Neural cell (in vitro differentiated cells): ENCODE measurements around the gene UGP2. TPM values are rescaled to one million over a fixed set of nuclear protein-coding genes. Genes with fewer than 3 reads are reported as not detected.

Source experiments
- H2AFZ ChIP-seq: fragments of 200-600, 300-800 bp; sonication (generic), shearing (Covaris generic); 2 replicates; pipeline ENCODE4 v1.6.0; 2014; ENCODE audit warnings: low read depth, mild to moderate bottlenecking, antibody characterized with exemption, low read length, moderate library complexity
- H3F3A ChIP-seq: fragments of 200-600 bp; shearing (Covaris generic); 2 replicates; pipeline ENCODE4 v1.6.1; 2016; ENCODE audit warnings: mild to moderate bottlenecking, moderate library complexity, mixed read lengths, antibody characterized with exemption, low read length; ENCODE audit not compliant: insufficient read depth, poor library complexity, severe bottlenecking
- H3K27ac ChIP-seq: fragments of 200-600, 300-800 bp; sonication (generic), shearing (Covaris generic); 2 replicates; pipeline ENCODE4 v1.5.1; 2014; ENCODE audit warnings: mild to moderate bottlenecking, low read length, moderate library complexity
- H3K27me3 ChIP-seq: fragments of 300-800, 200-600 bp; sonication (generic), shearing (Covaris generic); 2 replicates; pipeline ENCODE4 v1.6.0; 2014; ENCODE audit warnings: mild to moderate bottlenecking, low read depth, low read length, moderate library complexity; ENCODE audit not compliant: insufficient read depth
- H3K36me3 ChIP-seq: fragments of 300-800, 200-600 bp; sonication (generic), shearing (Covaris generic); 2 replicates; pipeline ENCODE4 v1.5.1; 2014; ENCODE audit warnings: mild to moderate bottlenecking, antibody characterized with exemption, low read length, moderate library complexity; ENCODE audit not compliant: insufficient read depth
- H3K4me2 ChIP-seq: fragments of 300-800, 200-600 bp; sonication (generic), shearing (Covaris generic); 2 replicates; pipeline ENCODE4 v1.6.0; 2014; ENCODE audit warnings: mild to moderate bottlenecking, low read length
- H3K4me3 ChIP-seq: fragments of 300-800, 200-600 bp; sonication (generic), shearing (Covaris generic); 2 replicates; pipeline ENCODE4 v1.5.1; 2014; ENCODE audit warnings: mild to moderate bottlenecking, low read length, moderate library complexity
- H3K79me2 ChIP-seq: fragments of 200-600 bp; shearing (Covaris generic); replicated peaks from 2 replicates; pipeline ENCODE4 v1.6.0; 2014; ENCODE audit warnings: mild to moderate bottlenecking, low read length, moderate library complexity; ENCODE audit not compliant: insufficient read depth
- H3K9ac ChIP-seq: fragments of 300-800, 200-600 bp; sonication (generic), shearing (Covaris generic); 2 replicates; pipeline ENCODE4 v1.6.1; 2016; ENCODE audit warnings: mild to moderate bottlenecking, low read length, mixed read lengths
- H3K9me2 ChIP-seq: fragments of 200-600 bp; shearing (Covaris generic); 2 replicates; pipeline ENCODE4 v1.6.1; 2016; ENCODE audit warnings: mild to moderate bottlenecking, low read length, mixed read lengths; ENCODE audit not compliant: insufficient read depth
- H3K9me3 ChIP-seq: fragments of 200-600, 300-800 bp; sonication (generic), shearing (Covaris generic); 2 replicates; pipeline ENCODE4 v1.6.1; 2016; ENCODE audit warnings: mild to moderate bottlenecking, mixed run types, low read length, moderate library complexity, mixed read lengths
- H4K20me1 ChIP-seq: fragments of 200-600 bp; shearing (Covaris generic); 2 replicates; pipeline ENCODE4 v1.6.1; 2016; ENCODE audit warnings: mild to moderate bottlenecking, mixed run types; ENCODE audit not compliant: insufficient read depth
- CTCF ChIP-seq: fragments of 450-650 bp; IDR thresholded peaks from 2 replicates; pipeline ENCODE4 v1.5.1; 2014; ENCODE audit warnings: antibody characterized with exemption, mild to moderate bottlenecking, moderate library complexity; ENCODE audit not compliant: poor library complexity, severe bottlenecking
- EP300 ChIP-seq: fragments of 450-650 bp; conservative IDR thresholded peaks from 2 replicates; pipeline ENCODE4 v1.6.1; 2014; ENCODE audit warnings: antibody characterized with exemption, mild to moderate bottlenecking, moderate library complexity; ENCODE audit not compliant: poor library complexity, severe bottlenecking
- EZH2 ChIP-seq: fragments of 200-600, 300-800 bp; shearing (Covaris generic), sonication (generic); IDR thresholded peaks from 2 replicates; pipeline ENCODE4 v1.6.1; 2014; ENCODE audit warnings: antibody characterized with exemption, low read length, borderline replicate concordance, mild to moderate bottlenecking; ENCODE audit not compliant: insufficient read depth, poor library complexity, severe bottlenecking
- MXI1 ChIP-seq: fragments of 450-650 bp; conservative IDR thresholded peaks from 2 replicates; pipeline ENCODE4 v1.6.1; 2014; ENCODE audit warnings: antibody characterized with exemption, mild to moderate bottlenecking; ENCODE audit not compliant: poor library complexity, severe bottlenecking
- POLR2AphosphoS5 ChIP-seq: IDR thresholded peaks from 2 replicates; pipeline ENCODE4 v1.6.1; 2012
- RAD21 ChIP-seq: fragments of 450-650 bp; conservative IDR thresholded peaks from 2 replicates; pipeline ENCODE4 v1.6.1; 2014; ENCODE audit warnings: antibody characterized with exemption, mild to moderate bottlenecking, moderate library complexity
- REST ChIP-seq: IDR thresholded peaks from 2 replicates; pipeline ENCODE4 v1.6.1; 2012; ENCODE audit warnings: borderline replicate concordance
- SMC3 ChIP-seq: fragments of 450-650 bp; conservative IDR thresholded peaks from 2 replicates; pipeline ENCODE4 v1.6.1; 2014; ENCODE audit warnings: antibody characterized with exemption, mild to moderate bottlenecking, moderate library complexity; ENCODE audit not compliant: poor library complexity
- TAF1 ChIP-seq: IDR thresholded peaks from 2 replicates; pipeline ENCODE4 v1.6.1; 2012; ENCODE audit warnings: low read depth
- polyA plus RNA-seq: library from polyadenylated mRNA; depleted of rRNA; stranded (reverse); fragments of >200 nt; gene quantifications from 2 replicates; pipeline ENCODE4 v1.2.3, GENCODE V29; 2014

The UGP2 gene
- polyA plus RNA-seq, 1 donor from 2014 or later: 55.6 TPM

GRCh38 chr2:63872571-63873328 is 31.1 kb downstream of the UGP2 start:
- Histone ChIP-seq H3K9ac (no peak overlapping the region), H3K79me2 (no peaks in the 10 kb centered on the region), H3K9me3 (no peaks in the 10 kb centered on the region), H3K4me2 (no peak overlapping the region), H3K4me3 (no peak overlapping the region), H3K27me3 (no peaks in the 10 kb centered on the region), H3K36me3 (no peaks in the 10 kb centered on the region), H3K27ac (no peak overlapping the region), H3K9me2 (no peaks in the 10 kb centered on the region), H3F3A (no peaks in the 10 kb centered on the region), H4K20me1 (no peaks in the 10 kb centered on the region), H2AFZ (no peak overlapping the region)
- TF ChIP-seq REST (no peak), POLR2AphosphoS5 (no peak), SMC3 (no peak), EZH2 (no peak), TAF1 (no peak), EP300 (no peak), RAD21 (no peak), MXI1 (no peak), CTCF (no peak)

GRCh38 chr2:63874204-63875130 is 32.8 kb downstream of the UGP2 start:
- H3F3A ChIP-seq: no peaks in the 10 kb centered on the region
- no peaks in the 10 kb centered on the region for H3K36me3 ChIP-seq
- H3K9ac ChIP-seq: no peak overlapping the region
- no peak overlapping the region for H3K27ac ChIP-seq
- no peaks in the 10 kb centered on the region for H3K9me3 ChIP-seq
- H3K9me2 ChIP-seq: no peaks in the 10 kb centered on the region
- no peak overlapping the region for H3K4me2 ChIP-seq
- no peak overlapping the region for H2AFZ ChIP-seq
- H4K20me1 ChIP-seq: no peaks in the 10 kb centered on the region
- H3K4me3 ChIP-seq: no peak overlapping the region
- TF ChIP-seq CTCF: no peak
- TF ChIP-seq POLR2AphosphoS5: no peak
- TF ChIP-seq TAF1: no peak
- no peak for TF ChIP-seq SMC3
- TF ChIP-seq EZH2: no peak
- no peak for TF ChIP-seq RAD21
- no peak for TF ChIP-seq MXI1
- TF ChIP-seq REST: no peak
- no peak for TF ChIP-seq EP300
- no peaks in the 10 kb centered on the region for H3K79me2 ChIP-seq
- no peaks in the 10 kb centered on the region for H3K27me3 ChIP-seq
